IMR-90 (cell line): ENCODE data around the gene ANO2. TPM values are rescaled to one million over a fixed set of nuclear protein-coding genes. Genes with fewer than 3 reads are reported as not detected.

Experiments
- ATAC-seq: fragments of 200-7000 bp; cut with Tn5 transposase; 2 replicates; pipeline ENCODE4 v1.9.1; 2020; ENCODE audit warnings: low read depth, mild to moderate bottlenecking, moderate library complexity
- BruUV-seq: library from RNA; stranded (reverse); fragments of 400-500 nt; replicated peaks from 2 replicates; lab custom pipeline; 2021; lab: Mats Ljungman, UMichigan
- CTCF ChIA-PET: fragments of 300-600 bp; formaldehyde crosslinking; extraction: SDS; loops from one replicate; lab custom pipeline; 2021; ENCODE audit warnings: antibody characterized with exemption; lab: Yijun Ruan, JAX
- POLR2A ChIA-PET: fragments of 300-600 bp; sonication (Branson Sonifier 250); formaldehyde crosslinking; loops from one replicate; lab custom pipeline; 2022; ENCODE audit warnings: antibody characterized with exemption; ENCODE audit not compliant: unreplicated experiment; lab: Charles Lee
- DNase-seq: peaks from one replicate; pipeline ENCODE4 v3.0.0; 2013
- H2AFZ ChIP-seq: replicated peaks from 2 replicates; pipeline ENCODE3; 2013; ENCODE audit warnings: low read length, mild to moderate bottlenecking; ENCODE audit not compliant: poor library complexity
- H2AK5ac ChIP-seq: 2 replicates; pipeline ENCODE4 v1.6.1; 2013; ENCODE audit warnings: low read depth, low read length, inconsistent platforms
- H2AK9ac ChIP-seq: replicated peaks from 2 replicates; pipeline ENCODE3; 2013; ENCODE audit warnings: mild to moderate bottlenecking, low read depth, low read length, moderate library complexity; ENCODE audit not compliant: poor library complexity
- H2BK120ac ChIP-seq: 2 replicates; pipeline ENCODE4 v1.6.1; 2013; ENCODE audit warnings: low read depth, low read length, inconsistent platforms
- H2BK15ac ChIP-seq: 3 replicates; pipeline ENCODE4 v1.6.1; 2013; ENCODE audit warnings: low read depth, low read length, inconsistent platforms
- H2BK20ac ChIP-seq: 2 replicates; pipeline ENCODE4 v1.6.1; 2013; ENCODE audit warnings: low read depth, mild to moderate bottlenecking, inconsistent platforms, low read length, moderate library complexity
- H2BK5ac ChIP-seq: 2 replicates; pipeline ENCODE4 v1.6.1; 2013; ENCODE audit warnings: mild to moderate bottlenecking, low read depth, low read length, inconsistent platforms; ENCODE audit not compliant: poor library complexity, severe bottlenecking
- H3K14ac ChIP-seq: replicated peaks from 2 replicates; pipeline ENCODE4 v1.6.1; 2013; ENCODE audit warnings: low read depth, low read length, inconsistent platforms
- H3K18ac ChIP-seq: 2 replicates; pipeline ENCODE4 v1.6.1; 2013; ENCODE audit warnings: low read depth, low read length, control low read depth
- H3K23ac ChIP-seq: 2 replicates; pipeline ENCODE4 v1.6.1; 2013; ENCODE audit warnings: low read depth, low read length, inconsistent platforms
- H3K27ac ChIP-seq: 2 replicates; pipeline ENCODE4 v1.5.1; 2013; ENCODE audit warnings: mild to moderate bottlenecking, control low read depth, low read length; ENCODE audit not compliant: insufficient read depth
- H3K27me3 ChIP-seq: 2 replicates; pipeline ENCODE4 v1.6.1; 2013; ENCODE audit warnings: low read length; ENCODE audit not compliant: control insufficient read depth, insufficient read depth
- H3K36me3 ChIP-seq: 2 replicates; pipeline ENCODE4 v1.6.1; 2013; ENCODE audit warnings: low read length, mixed read lengths; ENCODE audit not compliant: control insufficient read depth, insufficient read depth
- H3K4ac ChIP-seq: 2 replicates; pipeline ENCODE4 v1.6.1; 2013; ENCODE audit warnings: low read depth, low read length, inconsistent platforms
- H3K4me1 ChIP-seq: 2 replicates; pipeline ENCODE4 v1.6.1; 2013; ENCODE audit warnings: low read length, mixed read lengths; ENCODE audit not compliant: control insufficient read depth, insufficient read depth
- H3K4me2 ChIP-seq: 2 replicates; pipeline ENCODE4 v1.6.1; 2013; ENCODE audit warnings: low read depth, mild to moderate bottlenecking, control low read depth, low read length, moderate library complexity
- H3K4me3 ChIP-seq: 2 replicates; pipeline ENCODE4 v1.5.1; 2013; ENCODE audit warnings: low read depth, mild to moderate bottlenecking, control low read depth, low read length, moderate library complexity; ENCODE audit not compliant: insufficient read depth
- H3K56ac ChIP-seq: 2 replicates; pipeline ENCODE4 v1.6.1; 2013; ENCODE audit warnings: low read length, inconsistent platforms; ENCODE audit not compliant: insufficient read depth; ENCODE audit errors: extremely low read depth
- H3K79me1 ChIP-seq, 2 experiments: 2 replicates each; pipeline ENCODE4 v1.6.1; 2013; ENCODE audit warnings: low read length in 2 of 2, inconsistent platforms in 1 of 2, low read depth in 1 of 2
- H3K9ac ChIP-seq: 2 replicates; pipeline ENCODE4 v1.6.1; 2013; ENCODE audit warnings: low read depth, low read length, control low read depth
- H3K9me1 ChIP-seq: 2 replicates; pipeline ENCODE4 v1.6.1; 2013; ENCODE audit warnings: low read length, inconsistent platforms; ENCODE audit not compliant: insufficient read depth
- H3K9me3 ChIP-seq: 2 replicates; pipeline ENCODE4 v1.6.1; 2013; ENCODE audit warnings: low read length; ENCODE audit not compliant: control insufficient read depth, insufficient read depth
- H4K20me1 ChIP-seq: 2 replicates; pipeline ENCODE4 v1.6.1; 2013; ENCODE audit warnings: low read length, inconsistent platforms; ENCODE audit not compliant: insufficient read depth
- H4K5ac ChIP-seq: 2 replicates; pipeline ENCODE4 v1.6.1; 2013; ENCODE audit warnings: mild to moderate bottlenecking, low read depth, low read length, control low read depth
- H4K8ac ChIP-seq, 2 experiments: 2 replicates each; pipeline ENCODE4 v1.6.1; 2013; ENCODE audit warnings: low read depth in 2 of 2, low read length in 2 of 2, control low read depth in 1 of 2, inconsistent platforms in 1 of 2
- H4K91ac ChIP-seq: 2 replicates; pipeline ENCODE4 v1.6.1; 2013; ENCODE audit warnings: low read depth, low read length, inconsistent platforms; ENCODE audit not compliant: insufficient read depth
- CTCF ChIP-seq: conservative IDR thresholded peaks from 2 replicates; pipeline ENCODE4 v1.5.1; 2012; ENCODE audit warnings: mild to moderate bottlenecking, low read depth, low read length, improper control_type of control experiment
- RCOR1 ChIP-seq: IDR thresholded peaks from 2 replicates; pipeline ENCODE4 v1.6.1; 2012; ENCODE audit warnings: mild to moderate bottlenecking, low read length, improper control_type of control experiment; ENCODE audit not compliant: insufficient replicate concordance
- RFX5 ChIP-seq: IDR thresholded peaks from 2 replicates; pipeline ENCODE4 v1.8.0; 2012; ENCODE audit warnings: low read depth, mild to moderate bottlenecking, low read length, moderate library complexity
- USF2 ChIP-seq: fragments of 150-350 bp; IDR thresholded peaks from 2 replicates; pipeline ENCODE4 v1.6.1; 2017; ENCODE audit warnings: mild to moderate bottlenecking, antibody characterized with exemption, low read length, low read depth
- WGBS, 2 experiments: methylation state at CpG; one replicate each; pipeline versions ENCODE4 v1.1.5 to v1.1.7; 2013; ENCODE audit warnings: missing lambda C conversion rate in 2 of 2; ENCODE audit not compliant: insufficient read length in 1 of 2; ENCODE audit errors: extremely low coverage in 2 of 2; 5-methylcytosine and 5-hydroxymethylcytosine counted together
- dilution Hi-C: fragments of 300-500 bp; cut with HindIII; formaldehyde crosslinking; loops from one replicate; pipeline ENCODE4 v1.14.3; 2018; ENCODE audit warnings: low sequenced_read_pairs; ENCODE audit not compliant: unreplicated experiment
- in situ Hi-C: fragments of 300-500 bp; cut with MboI; formaldehyde crosslinking; loops from 3 replicates; pipeline ENCODE4 v1.14.3; 2019; ENCODE audit warnings: low sequenced_read_pairs, inconsistent platforms, mixed read lengths
- intact Hi-C: fragments of 100-400 bp; cut with micrococcal nuclease; formaldehyde crosslinking; loops from 2 replicates; pipeline ENCODE4 v1.10.0; 2022
- polyA plus RNA-seq, 3 experiments: library from polyadenylated mRNA; depleted of rRNA; stranded (reverse); fragments of >200 nt; gene quantifications; 2 replicates each; pipeline ENCODE4 v1.2.3, GENCODE V29; 2012; ENCODE audit warnings: low replicate concordance in 1 of 3
- total RNA-seq: library from RNA; depleted of rRNA; stranded (reverse); fragments of >200 nt; gene quantifications from 2 replicates; pipeline ENCODE4 v1.2.3, GENCODE V29; 2012

ANO2 gene
- total and polyA plus RNA-seq, 2 of the 4 experiments (the other 2 are of a cell fraction) = 0.22 TPM; not detected in 1

- ATAC-seq = no peak
- H3K4me2 ChIP-seq = no peak overlapping the region
- no peaks in the 10 kb centered on the region for H3K4me1 ChIP-seq
- intact Hi-C loops (loop anchor here (10.0 kb wide), 1 partner anchor 569 kb away; the partner anchor contains the start of gene IFFO1), in situ Hi-C loops (loop anchor here (5.0 kb wide), 2 partner anchors 47 to 302 kb away; no protein-coding TSS in a partner anchor), dilution Hi-C loops (no loop called here)
- H4K8ac ChIP-seq = no peak overlapping the region
- BruUV-seq = no TSS peak
- H3K9me1 ChIP-seq = no peaks in the 10 kb centered on the region
- H3K4ac ChIP-seq = no peak overlapping the region
- H2AK9ac ChIP-seq = no peak overlapping the region
- H3K14ac ChIP-seq = no peak overlapping the region
- peaks cover 21% of the 10 kb centered on the region for H3K27me3 ChIP-seq
- no peaks in the 10 kb centered on the region for H3K9me3 ChIP-seq
- no peak overlapping the region for H3K9ac ChIP-seq
- H3K23ac ChIP-seq = no peak overlapping the region
- H2BK20ac ChIP-seq = no peak overlapping the region
- CTCF ChIA-PET = interaction anchor here (0.6 kb wide), 1 partner anchor 236 kb away, joined by 3 read pairs; no protein-coding TSS in a partner anchor
- H4K91ac ChIP-seq = no peak overlapping the region
- WGBS, 2 experiments = 55% methylated on average over 7 of the region's 8 CpGs; no CpG with 5 or more reads in 1 of the 2 experiments
- no peaks in the 10 kb centered on the region for H3K79me1 ChIP-seq
- H2BK5ac ChIP-seq = no peak overlapping the region
- H3K27ac ChIP-seq = no peak overlapping the region
- no peaks in the 10 kb centered on the region for H4K20me1 ChIP-seq
- H2AFZ ChIP-seq = no peak overlapping the region
- no peak overlapping the region for H3K4me3 ChIP-seq
- H2BK15ac ChIP-seq = no peak overlapping the region
- H3K56ac ChIP-seq = no peak overlapping the region
- no peaks in the 10 kb centered on the region for H3K36me3 ChIP-seq
- H2AK5ac ChIP-seq = no peak overlapping the region
- H3K18ac ChIP-seq = no peak overlapping the region
- no peak overlapping the region for H2BK120ac ChIP-seq
- DNase-seq = no peak
- H4K5ac ChIP-seq = no peak overlapping the region
- no peak for TF ChIP-seq RCOR1
- no peak for TF ChIP-seq USF2
- TF ChIP-seq RFX5 = no peak
- no peak for TF ChIP-seq CTCF
- POLR2A ChIA-PET = no interaction called here
These were observed 40.4 kb upstream of the ANO2 start for GRCh38 chr12:5985471-5985870.
